Breast epithelium (tissue), 3 donors: ENCODE data around the gene DST.

Experiments
- CTCF ChIP-seq, 3 donors: fragments of 450-650 bp; IDR thresholded peaks; one replicate each; pipeline ENCODE4 v1.5.1; 2016 to 2017; ENCODE audit warnings: antibody characterized with exemption in 3 of 3, mild to moderate bottlenecking in 3 of 3, moderate library complexity in 3 of 3
- POLR2A ChIP-seq: fragments of 450-650 bp; IDR thresholded peaks from one replicate; pipeline ENCODE4 v1.6.1; 2016; ENCODE audit warnings: antibody characterized with exemption, mild to moderate bottlenecking, moderate library complexity

DNA sequence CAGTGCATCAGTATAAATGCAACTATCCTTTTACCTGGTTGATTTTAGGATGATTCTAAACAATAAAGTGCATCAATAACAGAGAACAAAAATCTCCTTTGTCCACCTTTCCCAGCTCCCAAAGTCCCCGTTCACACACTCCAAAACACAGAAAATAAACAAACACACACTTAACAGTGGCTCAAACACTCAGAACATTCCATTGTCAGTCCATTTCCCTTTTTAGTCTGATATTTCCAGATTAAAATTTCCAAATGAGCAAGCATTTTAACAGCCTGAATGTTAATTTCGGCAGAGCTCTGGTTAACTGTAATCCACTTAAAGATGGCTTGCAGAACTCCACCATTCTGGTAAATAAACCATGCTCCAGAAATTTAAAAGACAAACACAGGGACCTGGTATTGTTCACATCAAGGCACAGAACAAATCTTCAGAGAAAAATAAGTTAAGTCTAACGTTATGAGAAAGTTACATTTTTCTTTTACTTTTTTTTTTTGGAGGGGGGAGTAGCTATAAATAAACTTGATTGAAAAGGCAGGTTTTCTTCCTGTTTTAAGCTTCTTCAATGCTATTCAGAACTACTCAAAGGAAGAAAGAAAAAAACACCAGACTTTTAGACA lies 100.8 kb downstream of the DST start:
- TF ChIP-seq POLR2A: no peak
- no peak for TF ChIP-seq CTCF (IDR thresholded peaks at IDR 0.05)
